Loucy (cell line): ENCODE measurements around the gene RERE.

ENCODE experiments used
- EZH2phosphoT487 ChIP-seq: fragments of 200-600 bp; IDR thresholded peaks from 2 replicates; pipeline ENCODE4 v1.6.1; 2018; ENCODE audit warnings: antibody characterized with exemption, mild to moderate bottlenecking, moderate library complexity, borderline replicate concordance
- TF ChIP-seq, protein P1 (sequence below): fragments of 200-600 bp; sonication (generic); conservative IDR thresholded peaks from 2 replicates; pipeline ENCODE4 v1.5.1; 2014; ENCODE audit warnings: mild to moderate bottlenecking, antibody characterized with exemption, low read length

DNA sequence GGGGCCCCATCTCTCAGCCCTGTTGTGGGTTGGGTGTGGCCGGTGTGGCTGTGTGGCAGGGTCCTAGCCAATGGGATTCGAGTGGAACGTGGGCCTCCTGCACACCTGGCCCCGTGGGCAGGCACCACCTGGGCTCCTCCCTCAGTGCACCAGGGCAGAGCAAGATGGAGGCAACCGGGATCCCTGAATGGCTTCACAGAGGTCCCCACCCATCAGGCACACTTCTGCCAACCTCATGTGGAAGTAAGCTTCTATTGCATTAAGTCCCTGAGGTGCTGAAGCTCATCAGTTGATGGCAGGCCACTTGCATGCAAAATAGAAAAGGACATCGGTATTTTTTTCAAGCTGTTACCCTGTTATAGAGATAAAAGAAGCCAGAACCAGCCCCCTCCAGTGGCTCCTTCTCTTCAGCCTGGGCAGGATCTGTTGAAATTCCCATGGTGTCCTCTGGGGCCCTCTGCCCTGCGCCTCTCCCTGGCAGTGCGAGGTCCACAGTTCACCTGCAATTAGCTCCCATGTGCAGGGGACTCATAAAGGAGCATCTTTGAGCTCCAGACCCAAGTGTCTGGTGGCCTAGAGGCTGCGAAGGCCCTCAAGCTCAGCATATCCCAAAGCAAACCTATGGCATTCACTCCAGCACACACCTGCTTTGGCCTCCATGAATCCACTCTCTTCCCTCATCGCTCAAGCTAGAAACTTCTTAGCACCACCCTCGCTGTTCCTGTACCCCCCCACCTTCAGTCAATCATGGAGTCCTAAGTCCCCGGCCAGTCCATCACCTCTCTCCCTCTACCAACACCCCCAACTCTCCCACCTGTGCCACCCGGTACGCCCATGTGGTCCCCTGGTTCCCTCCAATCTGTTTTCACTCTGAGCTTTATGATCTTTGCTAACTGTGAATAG is 501.6 kb downstream of the RERE start:
- TF ChIP-seq, protein P1, sequence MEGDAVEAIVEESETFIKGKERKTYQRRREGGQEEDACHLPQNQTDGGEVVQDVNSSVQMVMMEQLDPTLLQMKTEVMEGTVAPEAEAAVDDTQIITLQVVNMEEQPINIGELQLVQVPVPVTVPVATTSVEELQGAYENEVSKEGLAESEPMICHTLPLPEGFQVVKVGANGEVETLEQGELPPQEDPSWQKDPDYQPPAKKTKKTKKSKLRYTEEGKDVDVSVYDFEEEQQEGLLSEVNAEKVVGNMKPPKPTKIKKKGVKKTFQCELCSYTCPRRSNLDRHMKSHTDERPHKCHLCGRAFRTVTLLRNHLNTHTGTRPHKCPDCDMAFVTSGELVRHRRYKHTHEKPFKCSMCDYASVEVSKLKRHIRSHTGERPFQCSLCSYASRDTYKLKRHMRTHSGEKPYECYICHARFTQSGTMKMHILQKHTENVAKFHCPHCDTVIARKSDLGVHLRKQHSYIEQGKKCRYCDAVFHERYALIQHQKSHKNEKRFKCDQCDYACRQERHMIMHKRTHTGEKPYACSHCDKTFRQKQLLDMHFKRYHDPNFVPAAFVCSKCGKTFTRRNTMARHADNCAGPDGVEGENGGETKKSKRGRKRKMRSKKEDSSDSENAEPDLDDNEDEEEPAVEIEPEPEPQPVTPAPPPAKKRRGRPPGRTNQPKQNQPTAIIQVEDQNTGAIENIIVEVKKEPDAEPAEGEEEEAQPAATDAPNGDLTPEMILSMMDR = 0 out of 2 replicates have a peak, but pooled peaks have one; percentile 11
- no peak for TF ChIP-seq EZH2phosphoT487
